ENCODE measurements around the gene DIPK1C. TPM values are rescaled to one million over a fixed set of nuclear protein-coding genes. Genes with fewer than 3 reads are reported as not detected.

DIPK1C gene
- total RNA-seq, 1 donor from 2014 or later, result not detected

DNA sequence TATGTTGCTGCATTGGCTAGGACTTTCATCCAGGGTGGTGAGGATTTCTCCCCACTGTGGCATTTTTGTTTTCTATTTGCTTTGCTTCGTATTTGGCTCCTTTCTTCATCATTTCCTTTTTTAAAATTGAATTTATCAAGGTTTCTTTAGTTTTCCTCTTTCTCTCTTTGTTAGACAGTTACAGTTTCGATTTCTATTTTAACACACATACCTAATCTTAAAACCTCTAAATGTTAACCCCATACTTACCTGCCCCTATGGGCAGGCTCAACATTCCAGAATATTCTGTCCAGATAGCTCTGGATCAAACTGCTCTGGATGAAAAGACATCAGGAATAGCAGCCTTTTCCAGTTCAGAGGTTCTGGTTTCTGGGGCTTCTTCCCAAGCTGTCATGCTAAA, 49.2 kb downstream of the DIPK1C start:
- TF ChIP-seq, protein P1, sequence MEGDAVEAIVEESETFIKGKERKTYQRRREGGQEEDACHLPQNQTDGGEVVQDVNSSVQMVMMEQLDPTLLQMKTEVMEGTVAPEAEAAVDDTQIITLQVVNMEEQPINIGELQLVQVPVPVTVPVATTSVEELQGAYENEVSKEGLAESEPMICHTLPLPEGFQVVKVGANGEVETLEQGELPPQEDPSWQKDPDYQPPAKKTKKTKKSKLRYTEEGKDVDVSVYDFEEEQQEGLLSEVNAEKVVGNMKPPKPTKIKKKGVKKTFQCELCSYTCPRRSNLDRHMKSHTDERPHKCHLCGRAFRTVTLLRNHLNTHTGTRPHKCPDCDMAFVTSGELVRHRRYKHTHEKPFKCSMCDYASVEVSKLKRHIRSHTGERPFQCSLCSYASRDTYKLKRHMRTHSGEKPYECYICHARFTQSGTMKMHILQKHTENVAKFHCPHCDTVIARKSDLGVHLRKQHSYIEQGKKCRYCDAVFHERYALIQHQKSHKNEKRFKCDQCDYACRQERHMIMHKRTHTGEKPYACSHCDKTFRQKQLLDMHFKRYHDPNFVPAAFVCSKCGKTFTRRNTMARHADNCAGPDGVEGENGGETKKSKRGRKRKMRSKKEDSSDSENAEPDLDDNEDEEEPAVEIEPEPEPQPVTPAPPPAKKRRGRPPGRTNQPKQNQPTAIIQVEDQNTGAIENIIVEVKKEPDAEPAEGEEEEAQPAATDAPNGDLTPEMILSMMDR (IDR thresholded peaks at IDR 0.05), result no peak
- DNase-seq (no peak), ATAC-seq (no peak)
- Histone ChIP-seq H3K27me3 (ENCODE audit: low read depth) (peaks cover 16% of the 10 kb centered on the region), H3K36me3 (no peaks in the 10 kb centered on the region), H3K4me1 (no peaks in the 10 kb centered on the region), H3K27ac (no peak overlapping the region), H3K9me3 (no peaks in the 10 kb centered on the region), H3K4me3 (no peak overlapping the region)
- intact Hi-C loops (cut with DNase I), result no loop called here

DNA sequence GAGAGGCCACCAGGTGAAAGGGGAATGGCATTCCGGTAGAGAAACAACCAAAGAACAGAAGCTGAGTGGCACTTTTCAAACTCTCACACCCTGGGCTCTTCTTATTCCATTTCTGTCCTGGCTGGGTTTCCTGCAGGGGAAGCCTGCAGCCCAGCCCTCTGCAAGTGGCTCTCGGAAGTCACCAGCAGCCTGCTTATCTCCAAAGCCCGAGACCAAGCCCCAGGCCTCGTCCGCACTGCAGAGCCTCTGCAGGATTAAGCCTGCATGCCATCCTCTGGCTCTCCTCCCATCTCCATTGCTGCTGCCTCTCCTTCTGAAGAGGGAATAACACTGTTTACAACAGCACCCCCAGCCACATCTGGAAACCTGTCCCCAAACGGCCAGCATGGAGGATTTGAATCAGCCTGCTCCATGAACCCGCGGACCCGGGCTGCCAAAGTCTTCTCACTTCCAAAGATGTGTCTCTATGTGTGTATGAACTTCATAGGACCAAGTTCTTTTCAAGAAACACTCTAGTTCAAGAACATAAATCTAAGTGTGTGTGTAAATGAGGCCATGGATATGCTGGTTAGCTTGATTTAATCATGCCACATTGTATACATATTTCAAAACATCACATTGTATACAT, 54.2 kb downstream of the DIPK1C start:
- no peaks in the 10 kb centered on the region for H3K9me3 ChIP-seq
- ATAC-seq, result peak; percentile 67 to 75
- H3K27me3 ChIP-seq (ENCODE audit: low read depth), result no peaks in the 10 kb centered on the region
- peaks cover 9% of the 10 kb centered on the region for H3K4me1 ChIP-seq
- no peaks in the 10 kb centered on the region for H3K36me3 ChIP-seq
- intact Hi-C loops (cut with DNase I), result no loop called here
- peak; percentile 57 for DNase-seq
- no peak overlapping the region for H3K27ac ChIP-seq
- TF ChIP-seq, protein P1 (IDR thresholded peaks at IDR 0.05), result no peak
- no peak overlapping the region for H3K4me3 ChIP-seq

DNA sequence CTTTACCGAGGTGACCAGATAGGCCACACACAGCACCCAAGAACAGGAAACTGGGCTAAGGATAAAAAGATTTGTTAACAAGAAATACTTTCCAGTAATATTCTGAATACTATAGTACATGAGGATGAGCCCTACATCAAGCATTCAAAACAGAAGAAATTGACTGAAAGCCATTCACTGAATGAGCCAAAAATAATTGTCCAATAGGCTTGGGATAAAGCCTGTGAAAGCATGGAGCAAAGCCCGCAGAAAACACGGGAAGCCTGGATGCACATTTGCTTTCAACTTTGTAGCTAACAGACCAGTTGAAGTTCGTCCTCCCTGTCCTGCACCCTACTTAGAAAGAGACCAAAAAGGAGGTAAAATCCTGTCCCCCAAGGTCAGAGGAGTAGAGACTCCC, 56.3 kb downstream of the DIPK1C start:
- intact Hi-C loops (cut with DNase I), result no loop called here
- TF ChIP-seq, protein P1 (IDR thresholded peaks at IDR 0.05), result no peak
- Histone ChIP-seq H3K4me1 (peaks cover 27% of the 10 kb centered on the region), H3K27me3 (ENCODE audit: low read depth) (no peaks in the 10 kb centered on the region), H3K9me3 (no peaks in the 10 kb centered on the region), H3K36me3 (no peaks in the 10 kb centered on the region), H3K27ac (no peak overlapping the region), H3K4me3 (no peak overlapping the region)
- DNase-seq (no peak), ATAC-seq (no peak)

DNA sequence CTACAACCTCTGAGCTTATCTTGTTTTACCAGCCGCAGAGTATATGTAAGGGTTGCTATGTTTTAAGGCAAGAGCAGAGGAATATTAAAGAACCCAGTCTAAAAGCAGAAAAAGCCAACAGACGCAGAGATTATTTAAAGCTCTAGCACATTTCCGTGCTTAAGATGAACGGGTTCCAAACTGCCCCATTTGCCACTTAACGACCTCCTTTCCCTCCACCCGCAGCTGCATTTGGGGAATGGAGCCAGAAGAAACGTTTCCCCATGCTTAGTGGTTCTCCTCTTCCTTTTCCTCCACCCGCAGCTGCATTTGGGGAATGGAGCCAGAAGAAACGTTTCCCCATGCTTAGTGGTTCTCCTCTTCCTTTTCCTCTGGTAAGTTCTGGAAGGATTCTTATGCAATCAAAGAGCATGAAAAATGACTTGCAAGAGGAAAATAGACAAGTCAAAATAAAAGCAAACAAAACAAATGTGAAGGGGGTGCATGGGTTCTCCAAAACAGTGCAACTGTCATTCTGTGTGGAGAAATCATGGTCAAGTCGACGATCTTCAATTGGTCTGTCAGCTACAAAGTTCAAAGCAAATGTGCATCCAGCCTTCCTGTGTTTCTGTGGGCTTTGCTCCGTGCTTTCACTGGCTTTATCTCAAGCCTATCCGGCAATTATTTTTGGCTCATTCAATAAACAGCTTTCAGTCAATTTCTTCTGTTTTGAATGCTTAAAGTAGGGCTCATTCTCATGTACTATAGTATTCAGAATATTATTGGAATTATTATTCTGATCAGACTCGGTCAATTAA, 57.8 kb downstream of the DIPK1C start:
- Histone ChIP-seq H3K4me3 (no peak overlapping the region), H3K9me3 (no peaks in the 10 kb centered on the region), H3K27me3 (ENCODE audit: low read depth) (no peaks in the 10 kb centered on the region), H3K27ac (no peak overlapping the region), H3K36me3 (no peaks in the 10 kb centered on the region), H3K4me1 (peaks cover 29% of the 10 kb centered on the region)
- TF ChIP-seq, protein P1 (IDR thresholded peaks at IDR 0.05), result no peak
- intact Hi-C loops (cut with DNase I), result no loop called here
- ATAC-seq, result no peak
- DNase-seq, result no peak

DNA sequence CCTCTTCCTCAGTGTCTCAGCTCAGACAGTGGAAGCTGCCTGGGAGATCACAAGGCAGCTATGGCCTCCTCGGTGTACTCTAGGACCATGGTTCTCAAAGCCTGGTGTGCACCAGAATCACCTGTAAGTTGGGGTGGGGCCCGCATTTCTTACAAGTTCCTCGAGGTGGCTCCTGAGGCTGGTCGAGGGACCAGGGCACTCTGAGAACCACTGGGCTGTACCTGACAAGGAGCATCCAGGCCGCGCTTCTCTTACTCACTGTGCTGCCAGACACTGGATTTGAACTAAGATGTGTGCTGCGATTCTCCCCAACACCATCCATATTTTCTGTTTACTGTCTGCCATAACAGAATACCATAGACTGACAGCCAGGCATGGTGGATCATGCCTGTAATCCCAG, 59.5 kb downstream of the DIPK1C start:
- Histone ChIP-seq H3K27me3 (ENCODE audit: low read depth) (no peaks in the 10 kb centered on the region), H3K4me1 (peaks cover 29% of the 10 kb centered on the region), H3K9me3 (no peaks in the 10 kb centered on the region), H3K27ac (no peak overlapping the region), H3K36me3 (no peaks in the 10 kb centered on the region), H3K4me3 (no peak overlapping the region)
- TF ChIP-seq, protein P1 (IDR thresholded peaks at IDR 0.05), result no peak
- ATAC-seq (no peak), DNase-seq (no peak)
- intact Hi-C loops (cut with DNase I), result no loop called here

Measured in lower lobe of right lung (tissue), 2 donors.